ENCODE results near the gene FOXP1. TPM values are rescaled to one million over a fixed set of nuclear protein-coding genes. Genes with fewer than 3 reads are reported as not detected.

FOXP1 gene
- total RNA-seq, 1 experiment from 2014 or later, result 75.3 TPM

DNA sequence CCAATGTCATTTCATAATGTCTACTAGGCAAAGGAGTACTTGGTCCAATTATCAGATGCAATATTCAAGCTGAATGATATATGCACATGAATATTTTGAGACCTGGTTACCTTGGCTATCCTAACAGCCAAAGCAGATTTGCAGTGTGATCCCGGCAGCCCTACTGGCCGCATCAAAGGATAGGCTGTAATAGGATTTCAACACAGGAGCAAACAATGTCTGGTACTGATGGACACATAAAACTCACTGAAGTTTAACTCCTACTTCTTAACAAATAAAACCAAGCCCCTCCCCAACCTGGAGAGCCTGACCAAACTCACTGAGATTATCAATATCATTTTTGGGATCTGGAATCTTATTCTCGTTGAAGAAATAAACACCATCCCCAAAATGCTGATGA lies 130.2 kb downstream of the FOXP1 start:
- TF ChIP-seq, protein P1, sequence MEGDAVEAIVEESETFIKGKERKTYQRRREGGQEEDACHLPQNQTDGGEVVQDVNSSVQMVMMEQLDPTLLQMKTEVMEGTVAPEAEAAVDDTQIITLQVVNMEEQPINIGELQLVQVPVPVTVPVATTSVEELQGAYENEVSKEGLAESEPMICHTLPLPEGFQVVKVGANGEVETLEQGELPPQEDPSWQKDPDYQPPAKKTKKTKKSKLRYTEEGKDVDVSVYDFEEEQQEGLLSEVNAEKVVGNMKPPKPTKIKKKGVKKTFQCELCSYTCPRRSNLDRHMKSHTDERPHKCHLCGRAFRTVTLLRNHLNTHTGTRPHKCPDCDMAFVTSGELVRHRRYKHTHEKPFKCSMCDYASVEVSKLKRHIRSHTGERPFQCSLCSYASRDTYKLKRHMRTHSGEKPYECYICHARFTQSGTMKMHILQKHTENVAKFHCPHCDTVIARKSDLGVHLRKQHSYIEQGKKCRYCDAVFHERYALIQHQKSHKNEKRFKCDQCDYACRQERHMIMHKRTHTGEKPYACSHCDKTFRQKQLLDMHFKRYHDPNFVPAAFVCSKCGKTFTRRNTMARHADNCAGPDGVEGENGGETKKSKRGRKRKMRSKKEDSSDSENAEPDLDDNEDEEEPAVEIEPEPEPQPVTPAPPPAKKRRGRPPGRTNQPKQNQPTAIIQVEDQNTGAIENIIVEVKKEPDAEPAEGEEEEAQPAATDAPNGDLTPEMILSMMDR (conservative IDR thresholded peaks at IDR 0.05), result no peak
- no CpG with 5 or more reads among the region's 3 CpGs for WGBS (ENCODE audit: extremely low coverage, insufficient read length, low lambda C conversion rate)
- no peak overlapping the region for H3K4me2 ChIP-seq (ENCODE audit: insufficient read depth, insufficient read length, low read length)
- H4K5ac ChIP-seq (ENCODE audit: insufficient read length, low read depth, low read length), result no peak overlapping the region
- H3K23ac ChIP-seq (ENCODE audit: insufficient read length, low read depth, low read length), result no peak overlapping the region
- no peak overlapping the region for H3K27ac ChIP-seq (ENCODE audit: insufficient read length, low read depth, low read length)
- no peak overlapping the region for H2BK12ac ChIP-seq (ENCODE audit: insufficient read length, low read depth, low read length)
- H2BK20ac ChIP-seq (ENCODE audit: low read depth, low read length, poor library complexity, severe bottlenecking), result no peak overlapping the region
- no peaks in the 10 kb centered on the region for H3K79me2 ChIP-seq (ENCODE audit: insufficient read depth, low read length)
- H2BK15ac ChIP-seq (ENCODE audit: low read depth, low read length), result no peak overlapping the region
- no peak overlapping the region for H3T11ph ChIP-seq (ENCODE audit: low read length)
- no peak overlapping the region for H2AK5ac ChIP-seq (ENCODE audit: insufficient read length, low read length)
- H3K79me1 ChIP-seq (ENCODE audit: insufficient read depth, low read depth, low read length, poor library complexity, severe bottlenecking), result no peaks in the 10 kb centered on the region
- DNase-seq, result no peak
- no peak overlapping the region for H3K18ac ChIP-seq (ENCODE audit: insufficient read length, low read depth, low read length)
- Mint-ChIP-seq H3K27me3 (ENCODE audit: low read depth) (no peaks in the 10 kb centered on the region), H3K27ac (no peak overlapping the region), H3K4me1 (peaks cover 31 to 50% of the 10 kb centered on the region in 2 experiments), H3K4me3 (no peak overlapping the region), H3K36me3 (ENCODE audit: insufficient read depth in 1 of 3, low read depth in 3 of 3) (no peaks in the 10 kb centered on the region), H3K9me3 (no peaks in the 10 kb centered on the region)
- H3K4ac ChIP-seq (ENCODE audit: low read depth, low read length), result no peak overlapping the region
- H2BK5ac ChIP-seq (ENCODE audit: insufficient read length, low read length), result no peak overlapping the region
- no peak overlapping the region for H4K8ac ChIP-seq (replicated peaks; ENCODE audit: insufficient read length, low read depth, low read length)
- H4K20me1 ChIP-seq (ENCODE audit: control insufficient read depth, insufficient read depth, insufficient read length), result no peaks in the 10 kb centered on the region
- H3K4me1 ChIP-seq (ENCODE audit: insufficient read depth, low read length), result peaks cover 7% of the 10 kb centered on the region; the same call in 1 of the 2 replicates
- H2BK120ac ChIP-seq (ENCODE audit: low read depth, low read length, poor library complexity, severe bottlenecking), result no peak overlapping the region
- H3K27me3 ChIP-seq (ENCODE audit: insufficient read depth, low read length), result no peaks in the 10 kb centered on the region
- H2AFZ ChIP-seq (ENCODE audit: low read length), result no peak overlapping the region
- no peak overlapping the region for H4K91ac ChIP-seq (ENCODE audit: insufficient read length, low read depth, low read length)
- no peaks in the 10 kb centered on the region for H3K9me3 ChIP-seq (ENCODE audit: control insufficient read depth, low read depth, low read length)
- H3K23me2 ChIP-seq (ENCODE audit: insufficient read length, low read depth, low read length, poor library complexity, severe bottlenecking), result no peaks in the 10 kb centered on the region
- H3K56ac ChIP-seq (ENCODE audit: insufficient read length, low read depth, low read length), result no peak overlapping the region
- no peak overlapping the region for H3K14ac ChIP-seq (ENCODE audit: insufficient read depth, low read length)
- no peak overlapping the region for H3K9ac ChIP-seq (ENCODE audit: extremely low read depth, insufficient read length, low read length)

Measured in H9 (cell line).